SK-N-SH (cell line): Measurements from ENCODE around the gene GPR132. TPM values are rescaled to one million over a fixed set of nuclear protein-coding genes. Genes with fewer than 3 reads are reported as not detected.

ENCODE experiments used
- CTCF ChIA-PET: fragments of 300-600, 350-600 bp; formaldehyde crosslinking; extraction: SDS; loops from one replicate; lab custom pipeline; 2021; lab: Yijun Ruan, JAX
- POLR2A ChIA-PET: fragments of 350-600 bp; sonication (Branson Sonifier 250); formaldehyde crosslinking; extraction: SDS; loops from one replicate; lab custom pipeline; 2020; ENCODE audit warnings: antibody characterized with exemption, inconsistent platforms; lab: Yijun Ruan, JAX
- DNase-seq: peaks from one replicate; pipeline ENCODE4 v3.0.0; 2012
- H2AFZ ChIP-seq: fragments of 200-600 bp; sonication (generic); 2 replicates; pipeline ENCODE4 v1.8.1; 2016; ENCODE audit warnings: antibody characterized with exemption, mild to moderate bottlenecking, low read depth
- H3F3A ChIP-seq: fragments of 200-600 bp; sonication (generic); replicated peaks from 2 replicates; pipeline ENCODE3; 2016; ENCODE audit warnings: antibody characterized with exemption, mild to moderate bottlenecking; ENCODE audit not compliant: insufficient read depth
- H3K27ac ChIP-seq, 2 experiments: fragments of 200-500 bp in 1 of 2; fragments of 200-600 bp in 1 of 2; sonication (Bioruptor generic) in 1 of 2; sonication (generic), shearing (Covaris generic) in 1 of 2; 2 replicates each; pipeline versions ENCODE4 v1.5.1 to v1.6.1; 2014 to 2016; ENCODE audit warnings: low read depth in 2 of 2, inconsistent platforms in 1 of 2, low read length in 1 of 2, mild to moderate bottlenecking in 1 of 2, mixed read lengths in 1 of 2
- H3K27me3 ChIP-seq: fragments of 200-600 bp; sonication (generic), shearing (Covaris generic); 2 replicates; pipeline ENCODE4 v1.6.1; 2016; ENCODE audit warnings: mixed run types; ENCODE audit not compliant: insufficient read depth
- H3K36me3 ChIP-seq, 2 experiments: fragments of 200-500 bp in 1 of 2; fragments of 200-600 bp in 1 of 2; sonication (Bioruptor generic) in 1 of 2; sonication (generic) in 1 of 2; replicated peaks in 1 of 2; 2 replicates each; pipeline versions ENCODE3 to v1.5.1; 2014 to 2016; ENCODE audit warnings: low read length in 1 of 2, mild to moderate bottlenecking in 1 of 2; ENCODE audit not compliant: insufficient read depth in 2 of 2, control insufficient read depth in 1 of 2
- H3K4me1 ChIP-seq, 2 experiments: fragments of 200-500 bp in 1 of 2; fragments of 200-600 bp in 1 of 2; sonication (Bioruptor generic) in 1 of 2; sonication (generic), shearing (Covaris generic) in 1 of 2; 2 replicates each; pipeline versions ENCODE4 v1.5.1 to v1.6.1; 2014 to 2016; ENCODE audit warnings: low read depth in 1 of 2, low read length in 1 of 2, mixed run types in 1 of 2; ENCODE audit not compliant: insufficient read depth in 2 of 2, control insufficient read depth in 1 of 2
- H3K4me2 ChIP-seq: fragments of 200-600 bp; sonication (generic), shearing (Covaris generic); 2 replicates; pipeline ENCODE4 v1.6.1; 2017; ENCODE audit warnings: mixed run types
- H3K4me3 ChIP-seq, 2 experiments: fragments of 200-500 bp in 1 of 2; fragments of 200-600 bp in 1 of 2; sonication (Bioruptor generic) in 1 of 2; sonication (generic), shearing (Covaris generic) in 1 of 2; 2 replicates each; pipeline versions ENCODE4 v1.5.1 to v1.8.1; 2014 to 2016; ENCODE audit warnings: low read depth in 2 of 2, inconsistent platforms in 1 of 2, low read length in 1 of 2, mild to moderate bottlenecking in 1 of 2, mixed read lengths in 1 of 2, moderate library complexity in 1 of 2
- H3K79me2 ChIP-seq: fragments of 200-600 bp; sonication (generic); 2 replicates; pipeline ENCODE4 v1.8.1; 2017; ENCODE audit warnings: mild to moderate bottlenecking; ENCODE audit not compliant: insufficient read depth
- H3K9ac ChIP-seq: fragments of 200-600 bp; sonication (generic); 2 replicates; pipeline ENCODE4 v1.6.1; 2017; ENCODE audit warnings: mixed run types
- H3K9me2 ChIP-seq: fragments of 200-600 bp; sonication (generic); 2 replicates; pipeline ENCODE4 v1.6.1; 2017; ENCODE audit warnings: mixed run types
- H3K9me3 ChIP-seq: fragments of 200-600 bp; sonication (generic); 2 replicates; pipeline ENCODE4 v1.6.1; 2017; ENCODE audit warnings: mixed run types, mild to moderate bottlenecking, moderate library complexity
- H4K20me1 ChIP-seq: fragments of 200-600 bp; sonication (generic); 2 replicates; pipeline ENCODE4 v1.6.1; 2017; ENCODE audit warnings: mild to moderate bottlenecking, mixed run types; ENCODE audit not compliant: insufficient read depth
- CHD2 ChIP-seq: fragments of 150-350 bp; IDR thresholded peaks from 2 replicates; pipeline ENCODE4 v1.6.1; 2018; ENCODE audit warnings: low read length; ENCODE audit not compliant: partially characterized antibody
- CTCF ChIP-seq: fragments of 200-600 bp; sonication (generic); IDR thresholded peaks from 2 replicates; pipeline ENCODE4 v1.6.1; 2017; ENCODE audit warnings: antibody characterized with exemption, mild to moderate bottlenecking, moderate library complexity
- FOSL2 ChIP-seq: IDR thresholded peaks from 2 replicates; pipeline ENCODE4 v1.4.0; 2012; ENCODE audit warnings: low read depth, mild to moderate bottlenecking, moderate library complexity, borderline replicate concordance
- FOXM1 ChIP-seq: IDR thresholded peaks from 2 replicates; pipeline ENCODE4 v1.4.0; 2012; ENCODE audit warnings: low read depth, mild to moderate bottlenecking
- GABPA ChIP-seq: IDR thresholded peaks from 2 replicates; pipeline ENCODE4 v1.4.0; 2012; ENCODE audit warnings: low read depth, mild to moderate bottlenecking
- JUND ChIP-seq: IDR thresholded peaks from 2 replicates; pipeline ENCODE4 v1.4.0; 2012
- MXI1 ChIP-seq: IDR thresholded peaks from 2 replicates; pipeline ENCODE4 v1.6.1; 2012; ENCODE audit warnings: mild to moderate bottlenecking, low read depth, low read length, improper control_type of control experiment
- NRF1 ChIP-seq: IDR thresholded peaks from 2 replicates; pipeline ENCODE4 v1.6.1; 2012; ENCODE audit warnings: low read depth, mild to moderate bottlenecking, low read length
- PBX3 ChIP-seq: IDR thresholded peaks from 2 replicates; pipeline ENCODE4; 2012
- RAD21 ChIP-seq: IDR thresholded peaks from 2 replicates; pipeline ENCODE4 v1.6.1; 2012; ENCODE audit warnings: mild to moderate bottlenecking, low read length
- RCOR1 ChIP-seq: fragments of 150-350 bp; IDR thresholded peaks from 2 replicates; pipeline ENCODE4 v1.6.1; 2017; ENCODE audit warnings: antibody characterized with exemption, low read length
- REST ChIP-seq: IDR thresholded peaks from 2 replicates; pipeline ENCODE4 v1.6.1; 2012; ENCODE audit warnings: mild to moderate bottlenecking, low read depth, low read length, moderate library complexity
- TCF12 ChIP-seq: IDR thresholded peaks from 2 replicates; pipeline ENCODE4 v1.4.0; 2012
- YY1 ChIP-seq: IDR thresholded peaks from 2 replicates; pipeline ENCODE4 v1.4.0; 2012; ENCODE audit warnings: low read depth, mild to moderate bottlenecking
- ZBTB33 ChIP-seq: IDR thresholded peaks from 2 replicates; pipeline ENCODE4 v1.4.0; 2012; ENCODE audit warnings: low read depth, borderline replicate concordance
- WGBS: methylation state at CpG from one replicate; pipeline ENCODE4 v1.1.6; 2017; ENCODE audit warnings: low lambda C conversion rate; 5-methylcytosine and 5-hydroxymethylcytosine counted together
- polyA plus RNA-seq, 3 experiments: library from polyadenylated mRNA; depleted of rRNA; stranded (reverse); fragments of >200 nt; gene quantifications; 2 replicates each; pipeline ENCODE4 v1.2.3, GENCODE V29; 2012
- TF ChIP-seq, protein P1 (sequence below): IDR thresholded peaks from 2 replicates; pipeline ENCODE4 v1.4.0; 2012; ENCODE audit warnings: low read depth, borderline replicate concordance

Gene GPR132
- polyA plus RNA-seq, 1 of the 3 experiments (the other 2 are of a cell fraction): not detected

DNA sequence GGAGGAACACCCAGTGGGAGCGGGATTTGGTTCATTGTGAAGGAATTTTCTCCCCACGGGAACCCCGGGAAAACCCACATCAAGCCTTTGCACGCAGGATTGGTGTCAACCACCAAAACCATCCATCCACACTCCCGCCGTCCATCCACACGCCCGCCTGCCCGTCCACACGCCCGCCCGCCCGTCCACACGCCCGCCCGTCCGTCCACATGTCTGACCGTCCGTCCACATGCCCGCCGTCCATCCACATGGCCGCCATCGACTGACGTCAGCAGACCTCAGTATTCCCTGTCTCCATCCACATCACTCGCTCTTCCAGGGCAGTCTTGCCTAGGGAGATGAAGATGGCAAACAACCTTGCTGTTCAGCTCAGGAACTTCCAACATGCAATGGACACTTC is 6.7 kb upstream of the GPR132 start:
- no peak overlapping the region for H3K9ac ChIP-seq
- H4K20me1 ChIP-seq: no peaks in the 10 kb centered on the region
- no peak overlapping the region for H3K4me2 ChIP-seq
- ChIA-PET CTCF (interaction anchor here (0.6 to 6.1 kb wide), 8 partner anchors 14 to 129 kb away, joined by 3 to 42 read pairs (median 4); no protein-coding TSS in a partner anchor), POLR2A (no interaction called here)
- H3K27me3 ChIP-seq: no peaks in the 10 kb centered on the region
- H3K79me2 ChIP-seq: no peaks in the 10 kb centered on the region
- DNase-seq: no peak
- no peaks in the 10 kb centered on the region for H3F3A ChIP-seq
- no peak overlapping the region for H2AFZ ChIP-seq
- H3K27ac ChIP-seq: no peak overlapping the region
- no peaks in the 10 kb centered on the region for H3K9me2 ChIP-seq
- TF ChIP-seq RCOR1 (no peak), FOXM1 (no peak), CTCF (no peak), REST (no peak), RAD21 (no peak), TCF12 (no peak), GABPA (no peak), NRF1 (no peak), CHD2 (no peak), FOSL2 (no peak), ZBTB33 (no peak), YY1 (no peak), PBX3 (no peak), MXI1 (no peak), JUND (no peak)
- TF ChIP-seq, protein P1, sequence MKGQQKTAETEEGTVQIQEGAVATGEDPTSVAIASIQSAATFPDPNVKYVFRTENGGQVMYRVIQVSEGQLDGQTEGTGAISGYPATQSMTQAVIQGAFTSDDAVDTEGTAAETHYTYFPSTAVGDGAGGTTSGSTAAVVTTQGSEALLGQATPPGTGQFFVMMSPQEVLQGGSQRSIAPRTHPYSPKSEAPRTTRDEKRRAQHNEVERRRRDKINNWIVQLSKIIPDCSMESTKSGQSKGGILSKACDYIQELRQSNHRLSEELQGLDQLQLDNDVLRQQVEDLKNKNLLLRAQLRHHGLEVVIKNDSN: no peak
- no peaks in the 10 kb centered on the region for H3K9me3 ChIP-seq
- no peaks in the 10 kb centered on the region for H3K36me3 ChIP-seq
- peaks cover 0 to 5% of the 10 kb centered on the region in 2 experiments; a peak in 1 of 4 replicates for H3K4me1 ChIP-seq
- H3K4me3 ChIP-seq: no peak overlapping the region
- WGBS: 92% methylated on average over 22 of the region's 25 CpGs
